LNCaP clone FGC (cell line): Measurements from ENCODE around the gene B3GLCT.

Source experiments
- DNase-seq: peaks from one replicate; pipeline ENCODE4 v3.0.0-alpha.2; 2011; ENCODE audit warnings: low read depth
- H3K4me3 ChIP-seq: 2 replicates; pipeline ENCODE4 v1.5.1; 2011; ENCODE audit warnings: mild to moderate bottlenecking, low read depth, low read length, control low read depth
- TF ChIP-seq, protein P1 (sequence below): IDR thresholded peaks from 2 replicates; pipeline ENCODE4 v1.5.1; 2012; ENCODE audit warnings: mild to moderate bottlenecking; ENCODE audit not compliant: control insufficient read depth, insufficient read depth; ENCODE audit errors: extremely low read depth

Gene B3GLCT

DNA sequence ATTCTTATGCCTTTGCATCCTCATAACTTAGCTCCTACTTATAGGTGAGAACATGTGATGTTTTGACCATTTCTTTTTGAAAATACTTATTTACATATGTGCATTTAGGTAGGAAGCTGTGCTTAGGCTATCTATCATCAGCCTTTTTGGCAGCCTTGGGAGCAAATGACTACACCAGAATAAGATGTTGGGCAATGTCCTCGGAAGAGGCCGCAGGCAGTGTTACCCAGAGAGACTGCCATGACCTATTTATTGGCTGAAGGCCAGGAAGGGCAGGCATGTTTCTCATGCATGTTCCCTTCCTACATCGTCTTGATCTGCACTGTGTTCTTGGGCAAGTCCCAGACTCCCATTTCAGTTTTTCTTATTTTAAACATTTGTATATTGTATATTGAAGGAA lies 122.3 kb downstream of the B3GLCT start:
- H3K4me3 ChIP-seq: no peak overlapping the region
- no peak for DNase-seq
- TF ChIP-seq, protein P1, sequence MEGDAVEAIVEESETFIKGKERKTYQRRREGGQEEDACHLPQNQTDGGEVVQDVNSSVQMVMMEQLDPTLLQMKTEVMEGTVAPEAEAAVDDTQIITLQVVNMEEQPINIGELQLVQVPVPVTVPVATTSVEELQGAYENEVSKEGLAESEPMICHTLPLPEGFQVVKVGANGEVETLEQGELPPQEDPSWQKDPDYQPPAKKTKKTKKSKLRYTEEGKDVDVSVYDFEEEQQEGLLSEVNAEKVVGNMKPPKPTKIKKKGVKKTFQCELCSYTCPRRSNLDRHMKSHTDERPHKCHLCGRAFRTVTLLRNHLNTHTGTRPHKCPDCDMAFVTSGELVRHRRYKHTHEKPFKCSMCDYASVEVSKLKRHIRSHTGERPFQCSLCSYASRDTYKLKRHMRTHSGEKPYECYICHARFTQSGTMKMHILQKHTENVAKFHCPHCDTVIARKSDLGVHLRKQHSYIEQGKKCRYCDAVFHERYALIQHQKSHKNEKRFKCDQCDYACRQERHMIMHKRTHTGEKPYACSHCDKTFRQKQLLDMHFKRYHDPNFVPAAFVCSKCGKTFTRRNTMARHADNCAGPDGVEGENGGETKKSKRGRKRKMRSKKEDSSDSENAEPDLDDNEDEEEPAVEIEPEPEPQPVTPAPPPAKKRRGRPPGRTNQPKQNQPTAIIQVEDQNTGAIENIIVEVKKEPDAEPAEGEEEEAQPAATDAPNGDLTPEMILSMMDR: no peak

DNA sequence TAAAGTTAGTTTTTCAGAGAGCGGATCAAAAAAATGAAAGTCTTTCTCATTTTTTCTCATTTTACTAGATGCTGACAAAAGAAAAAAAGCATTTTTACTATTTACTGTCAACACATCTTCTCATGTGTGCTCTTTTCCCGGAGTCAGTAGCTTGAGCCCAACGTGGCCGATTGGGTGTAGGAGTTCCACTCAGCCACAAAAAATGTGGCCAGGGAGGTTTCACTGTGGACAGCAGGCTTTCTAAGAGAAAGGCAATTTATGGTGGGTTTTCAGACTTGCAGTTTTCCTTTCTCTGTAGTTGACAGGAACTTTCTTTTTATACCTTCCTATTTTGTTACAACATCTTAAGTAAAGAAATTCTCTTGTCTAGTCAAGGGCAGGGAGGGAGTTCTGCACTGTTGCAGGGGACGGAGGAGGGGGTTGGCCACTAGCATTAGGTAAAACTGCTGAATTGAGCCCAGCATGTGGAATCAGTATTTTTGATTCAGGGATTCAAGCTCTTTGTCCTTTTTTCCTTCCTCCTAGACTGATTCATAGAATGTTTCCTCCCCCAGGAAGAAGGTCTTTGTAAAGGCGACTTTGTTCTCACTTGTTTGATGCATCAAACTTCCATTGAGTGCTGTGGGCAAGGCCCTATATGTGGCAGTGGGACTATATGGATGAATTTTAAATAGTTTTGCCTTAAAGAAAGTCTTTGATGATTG lies 123.1 kb downstream of the B3GLCT start:
- DNase-seq: no peak
- TF ChIP-seq, protein P1: no peak

DNA sequence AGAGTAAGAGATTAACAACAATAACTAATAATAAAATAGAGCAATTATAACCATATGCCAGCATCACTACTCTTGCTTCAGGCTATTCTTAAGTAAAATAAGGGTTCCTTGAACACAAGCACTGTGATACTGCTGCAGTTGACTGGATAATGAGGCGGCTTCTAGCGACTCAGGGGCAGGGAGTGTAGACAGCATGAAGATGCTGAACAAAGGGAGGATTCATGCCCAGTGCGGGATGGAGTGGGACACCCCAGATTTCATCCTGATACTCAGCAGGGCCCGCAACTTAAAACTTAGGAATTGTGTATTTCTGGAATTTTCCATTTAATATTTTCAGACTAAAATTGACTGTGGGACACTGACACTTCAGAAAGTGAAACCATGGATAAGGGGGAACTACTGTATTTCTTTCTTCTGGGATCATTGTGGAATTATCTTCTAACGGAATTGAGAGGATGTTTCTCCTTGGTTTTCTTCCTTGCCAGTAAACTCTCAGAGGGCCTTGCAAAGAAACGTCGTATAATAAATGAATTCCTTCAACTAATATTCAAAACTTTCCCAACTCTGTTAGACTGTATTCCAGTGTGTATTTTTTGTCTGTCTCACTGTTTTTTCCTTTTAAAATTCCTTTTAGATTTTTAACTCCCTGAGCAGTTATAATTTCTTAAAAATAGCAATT lies 127.5 kb downstream of the B3GLCT start:
- no peak for DNase-seq
- TF ChIP-seq, protein P1: no peak
- no peak overlapping the region for H3K4me3 ChIP-seq

More for the DNA sequence above, 123.1 kb downstream of the B3GLCT start:
- no peak overlapping the region for H3K4me3 ChIP-seq

DNA sequence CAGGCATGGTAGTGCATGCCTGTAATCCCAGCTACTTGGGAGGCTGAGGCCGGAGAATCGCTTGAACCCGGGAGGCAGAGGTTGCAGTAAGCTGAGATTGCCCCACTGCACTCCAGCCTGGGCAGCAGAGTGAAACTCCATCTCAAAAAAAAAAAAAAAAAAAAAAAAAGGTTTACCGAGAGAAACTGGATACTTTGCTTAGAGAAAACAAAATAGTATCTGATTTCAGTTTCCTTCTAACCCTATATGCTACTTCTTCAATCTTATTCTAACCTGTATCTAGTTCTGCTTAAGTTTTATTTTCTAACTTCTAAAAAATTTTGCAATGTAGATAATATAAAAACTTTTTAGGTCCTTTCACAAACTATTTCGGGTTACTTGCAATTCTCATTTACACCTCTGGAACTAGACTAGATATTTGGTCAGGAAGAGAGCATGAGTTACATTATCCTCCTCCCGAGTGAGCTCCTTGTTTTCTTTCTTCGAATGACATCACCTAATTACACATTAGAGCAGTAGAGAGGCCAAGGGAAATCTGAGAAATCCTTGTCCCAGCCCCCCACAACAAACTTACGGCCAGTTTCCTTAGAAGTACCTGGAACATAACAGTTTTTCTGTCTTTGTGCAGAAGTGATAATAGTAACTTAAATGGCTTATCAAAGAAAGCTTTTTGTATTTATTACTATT lies 128.9 kb downstream of the B3GLCT start:
- TF ChIP-seq, protein P1: no peak
- peak; percentile 21 for DNase-seq

DNA sequence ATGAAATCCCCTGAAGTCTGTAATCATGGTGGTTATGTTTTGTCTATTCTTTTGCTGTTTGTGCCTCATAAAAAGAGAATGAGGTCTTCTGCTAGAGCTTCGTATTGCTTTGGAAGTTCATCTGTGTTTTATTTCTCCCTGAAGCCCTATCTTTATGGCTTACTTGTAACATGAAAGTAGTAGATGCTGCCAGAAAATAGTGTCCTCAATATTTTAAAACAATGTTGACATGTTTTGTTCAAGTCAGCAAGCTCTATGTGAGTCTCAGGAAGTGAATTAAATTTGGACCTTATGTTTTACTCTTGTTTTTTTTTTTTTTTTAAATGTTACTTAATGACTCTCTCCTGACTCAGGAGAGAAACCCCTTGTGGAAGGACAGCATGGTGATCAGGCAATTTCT lies 130.5 kb downstream of the B3GLCT start:
- DNase-seq: no peak
- H3K4me3 ChIP-seq: no peak overlapping the region
- TF ChIP-seq, protein P1: no peak

More for the DNA sequence above, 128.9 kb downstream of the B3GLCT start:
- H3K4me3 ChIP-seq: no peak overlapping the region

DNA sequence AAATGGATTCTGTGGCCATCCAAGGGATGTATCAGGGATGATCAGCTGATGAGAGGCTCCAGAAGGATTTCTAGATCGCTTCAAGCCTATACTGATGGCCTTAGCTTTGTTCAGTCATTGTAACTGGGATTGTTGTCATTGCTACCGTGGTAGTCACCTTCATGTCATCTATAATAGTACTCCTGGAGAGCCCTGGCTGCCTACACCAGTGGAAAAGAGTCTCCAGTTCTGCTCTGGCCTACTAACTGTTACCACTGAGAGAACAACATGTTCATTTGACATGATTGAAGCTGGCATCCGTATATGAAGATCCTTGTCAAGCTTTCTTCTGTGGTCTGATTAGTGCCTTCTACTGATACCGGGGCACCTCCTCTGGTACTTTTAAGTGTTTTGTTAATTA lies 131.3 kb downstream of the B3GLCT start:
- H3K4me3 ChIP-seq: no peak overlapping the region
- TF ChIP-seq, protein P1: no peak

More for the DNA sequence above, 131.3 kb downstream of the B3GLCT start:
- no peak for DNase-seq
